ENCODE measurements around the gene CDH22.

GRCh38 chr20:46185353-46185752, 122.9 kb downstream of the CDH22 start:
- TF ChIP-seq TARDBP (IDR thresholded peaks at IDR 0.05) (no peak), SP1 (IDR thresholded peaks at IDR 0.05) (no peak), FOXM1 (IDR thresholded peaks at IDR 0.05; ENCODE audit: borderline replicate concordance) (no peak), ARNT (IDR thresholded peaks at IDR 0.05) (no peak), ZNF384 (IDR thresholded peaks at IDR 0.05) (no peak), PKNOX1 (IDR thresholded peaks at IDR 0.05) (no peak), NFRKB (IDR thresholded peaks at IDR 0.05) (no peak)
